Liver (tissue), 9 donors: ENCODE measurements around the gene UBE2V1. TPM values are rescaled to one million over a fixed set of nuclear protein-coding genes. Genes with fewer than 3 reads are reported as not detected.

Experiments
- DNase-seq: peaks from one replicate; pipeline ENCODE4 v3.0.0-alpha.2; 2017; ENCODE audit warnings: low spot score
- H3K27ac ChIP-seq, 2 donors: one replicate each; pipeline ENCODE4 v1.7.0; 2013; ENCODE audit warnings: inconsistent platforms in 2 of 2, low read length in 2 of 2, control low read depth in 1 of 2, low read depth in 1 of 2, mild to moderate bottlenecking in 1 of 2
- H3K27me3 ChIP-seq, 4 donors: one replicate each; pipeline versions ENCODE4 v1.6.1 to v1.7.0; 2013; ENCODE audit warnings: low read length in 3 of 4, inconsistent platforms in 1 of 4, mild to moderate bottlenecking in 1 of 4, moderate library complexity in 1 of 4; ENCODE audit not compliant: control insufficient read depth in 4 of 4, insufficient read depth in 4 of 4
- H3K36me3 ChIP-seq, 4 donors: one replicate each; pipeline versions ENCODE4 v1.6.1 to v1.7.0; 2013; ENCODE audit warnings: low read length in 3 of 4, mild to moderate bottlenecking in 3 of 4, low read depth in 1 of 4, moderate library complexity in 1 of 4; ENCODE audit not compliant: control insufficient read depth in 4 of 4, insufficient read depth in 3 of 4
- H3K4me1 ChIP-seq, 4 donors: one replicate each; pipeline versions ENCODE4 v1.6.1 to v1.7.0; 2013; ENCODE audit warnings: low read length in 3 of 4, mild to moderate bottlenecking in 3 of 4, moderate library complexity in 1 of 4; ENCODE audit not compliant: control insufficient read depth in 4 of 4, insufficient read depth in 4 of 4
- H3K4me3 ChIP-seq, 3 donors: one replicate each; pipeline versions ENCODE4 v1.6.1 to v1.7.0; 2013; ENCODE audit warnings: low read length in 3 of 3, control low read depth in 1 of 3, low read depth in 1 of 3, mild to moderate bottlenecking in 1 of 3
- H3K9ac ChIP-seq, 2 donors: one replicate each; pipeline ENCODE4 v1.7.0; 2013; ENCODE audit warnings: low read length in 2 of 2, mild to moderate bottlenecking in 2 of 2, moderate library complexity in 2 of 2, control low read depth in 1 of 2, low read depth in 1 of 2
- H3K9me3 ChIP-seq, 4 donors: one replicate each; pipeline versions ENCODE4 v1.6.1 to v1.7.0; 2013; ENCODE audit warnings: low read length in 3 of 4; ENCODE audit not compliant: control insufficient read depth in 4 of 4
- EGR1 ChIP-seq, 2 donors: IDR thresholded peaks; 2 replicates each; pipeline ENCODE4 v1.6.1; 2016 to 2018; ENCODE audit warnings: antibody characterized with exemption in 2 of 2, low read depth in 2 of 2
- FOXA1 ChIP-seq: IDR thresholded peaks from 2 replicates; pipeline ENCODE4 v1.6.1; 2016; ENCODE audit warnings: antibody characterized with exemption
- FOXA2 ChIP-seq: IDR thresholded peaks from 2 replicates; pipeline ENCODE4 v1.6.1; 2016; ENCODE audit warnings: antibody characterized with exemption
- GABPA ChIP-seq, 2 donors: IDR thresholded peaks in 1 of 2; conservative IDR thresholded peaks in 1 of 2; 2 replicates each; pipeline ENCODE4 v1.6.1; 2016; ENCODE audit warnings: antibody characterized with exemption in 2 of 2, mild to moderate bottlenecking in 1 of 2, moderate library complexity in 1 of 2
- HNF4A ChIP-seq, 2 donors: conservative IDR thresholded peaks; 2 replicates each; pipeline ENCODE4 v1.6.1; 2016; ENCODE audit warnings: antibody characterized with exemption in 2 of 2, mild to moderate bottlenecking in 2 of 2
- HNF4G ChIP-seq: IDR thresholded peaks from 2 replicates; pipeline ENCODE4 v1.6.1; 2016; ENCODE audit warnings: antibody characterized with exemption
- JUND ChIP-seq, 2 donors: IDR thresholded peaks; 2 replicates each; pipeline ENCODE4 v1.6.1; 2016; ENCODE audit warnings: antibody characterized with exemption in 2 of 2
- NR2F2 ChIP-seq: IDR thresholded peaks from 2 replicates; pipeline ENCODE4 v1.6.1; 2016; ENCODE audit warnings: antibody characterized with exemption
- RAD21 ChIP-seq, 2 donors: IDR thresholded peaks; 2 replicates each; pipeline ENCODE4 v1.6.1; 2016; ENCODE audit warnings: antibody characterized with exemption in 2 of 2, mild to moderate bottlenecking in 2 of 2
- RXRA ChIP-seq, 2 donors: IDR thresholded peaks; 2 replicates each; pipeline ENCODE4 v1.6.1; 2017 to 2018; ENCODE audit warnings: antibody characterized with exemption in 2 of 2, mild to moderate bottlenecking in 1 of 2
- SP1 ChIP-seq: IDR thresholded peaks from 2 replicates; pipeline ENCODE4 v1.6.1; 2018; ENCODE audit warnings: antibody characterized with exemption, mild to moderate bottlenecking
- WGBS: extraction: QIAGEN DNeasy Blood & Tissue Kit; methylation state at CpG from one replicate; pipeline ENCODE4 v1.1.7; 2013; 5-methylcytosine and 5-hydroxymethylcytosine counted together
- polyA plus RNA-seq, 2 donors: library from polyadenylated mRNA; stranded (reverse) in 1 of 2; unstranded in 1 of 2; fragments of 200-250 nt in 1 of 2; fragments of >200 nt in 1 of 2; fragmentation: Nextera tagmentation in 1 of 2; extraction: Ambion mirVana in 1 of 2; gene quantifications; one replicate each; pipeline versions ENCODE4 v1.2.1 to v1.2.3, GENCODE V29; 2013 to 2015
- total RNA-seq, 2 donors: library from RNA; depleted of rRNA; stranded (reverse); fragments of >200 nt; gene quantifications; one replicate each; pipeline ENCODE4 v1.2.3, GENCODE V29; 2014
- TF ChIP-seq, protein P1 (sequence below): IDR thresholded peaks from 2 replicates; pipeline ENCODE4 v1.6.1; 2016; ENCODE audit warnings: antibody characterized with exemption
- TF ChIP-seq, protein P2 (sequence below): IDR thresholded peaks from 2 replicates; pipeline ENCODE4 v1.6.1; 2016; ENCODE audit warnings: antibody characterized with exemption, mild to moderate bottlenecking
- TF ChIP-seq, protein P3 (sequence below): IDR thresholded peaks from 2 replicates; pipeline ENCODE4 v1.6.1; 2016; ENCODE audit warnings: antibody characterized with exemption
- TF ChIP-seq, protein P4 (sequence below): fragments of 150-350 bp; IDR thresholded peaks from 2 replicates; pipeline ENCODE4 v1.5.1; 2017; ENCODE audit warnings: improper control_type of control experiment, low read depth, low read length; ENCODE audit not compliant: missing input control
- TF ChIP-seq, protein P5 (sequence below): IDR thresholded peaks from 2 replicates; pipeline ENCODE4 v1.6.1; 2016; ENCODE audit warnings: antibody characterized with exemption
- donor health status: healthy.
- donor health status: healthy.
- donor health status: healthy.
- donor health status: healthy.
- donor health status: healthy.

The UBE2V1 gene
- total and polyA plus RNA-seq, 4 donors: 27.9 to 53.0 (median 34.2) TPM

DNA sequence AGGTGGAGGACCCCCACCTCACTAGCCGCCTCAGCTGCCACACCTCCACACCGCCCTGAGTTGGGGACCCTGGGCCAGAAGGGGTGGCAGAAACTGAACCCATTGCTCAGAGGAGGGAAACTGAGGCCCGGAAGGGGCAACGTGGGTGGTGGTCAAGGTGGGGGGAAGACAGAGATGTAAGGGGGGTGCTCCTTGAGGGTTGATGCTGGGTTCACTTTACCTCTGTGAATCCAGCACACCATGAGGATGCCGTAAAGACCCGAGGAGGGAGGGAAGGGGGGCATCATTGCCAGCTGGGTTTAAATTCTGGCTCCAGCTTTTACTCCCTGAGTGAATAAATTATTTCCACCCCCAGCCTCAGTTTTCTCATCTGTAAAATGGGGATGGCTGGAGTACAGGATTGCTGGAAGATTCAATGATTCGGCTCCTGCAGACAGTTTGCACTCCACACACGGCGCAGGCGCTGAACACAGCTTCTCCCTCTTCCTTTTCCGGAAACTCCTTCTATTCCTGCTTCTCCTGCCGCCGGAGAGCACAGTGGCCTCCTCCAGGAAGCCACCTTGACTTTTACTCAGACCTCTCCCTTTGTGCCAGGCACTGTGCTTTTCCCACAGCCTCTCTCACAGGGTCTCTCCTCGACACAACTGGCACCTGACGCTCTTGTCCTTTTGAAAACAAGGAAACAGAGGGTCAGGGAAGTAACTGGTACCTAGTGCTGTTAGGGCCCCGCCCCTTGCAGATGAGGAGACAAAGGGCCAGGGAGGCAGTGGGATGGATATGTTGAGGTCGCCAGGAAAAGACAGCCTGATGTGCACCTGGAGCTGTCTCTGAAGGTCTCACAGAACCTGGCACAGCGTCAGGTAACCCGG is 59.4 kb downstream of the UBE2V1 start:
- TF ChIP-seq, protein P1, sequence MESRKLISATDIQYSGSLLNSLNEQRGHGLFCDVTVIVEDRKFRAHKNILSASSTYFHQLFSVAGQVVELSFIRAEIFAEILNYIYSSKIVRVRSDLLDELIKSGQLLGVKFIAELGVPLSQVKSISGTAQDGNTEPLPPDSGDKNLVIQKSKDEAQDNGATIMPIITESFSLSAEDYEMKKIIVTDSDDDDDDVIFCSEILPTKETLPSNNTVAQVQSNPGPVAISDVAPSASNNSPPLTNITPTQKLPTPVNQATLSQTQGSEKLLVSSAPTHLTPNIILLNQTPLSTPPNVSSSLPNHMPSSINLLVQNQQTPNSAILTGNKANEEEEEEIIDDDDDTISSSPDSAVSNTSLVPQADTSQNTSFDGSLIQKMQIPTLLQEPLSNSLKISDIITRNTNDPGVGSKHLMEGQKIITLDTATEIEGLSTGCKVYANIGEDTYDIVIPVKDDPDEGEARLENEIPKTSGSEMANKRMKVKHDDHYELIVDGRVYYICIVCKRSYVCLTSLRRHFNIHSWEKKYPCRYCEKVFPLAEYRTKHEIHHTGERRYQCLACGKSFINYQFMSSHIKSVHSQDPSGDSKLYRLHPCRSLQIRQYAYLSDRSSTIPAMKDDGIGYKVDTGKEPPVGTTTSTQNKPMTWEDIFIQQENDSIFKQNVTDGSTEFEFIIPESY: no peak
- TF ChIP-seq, protein P2, sequence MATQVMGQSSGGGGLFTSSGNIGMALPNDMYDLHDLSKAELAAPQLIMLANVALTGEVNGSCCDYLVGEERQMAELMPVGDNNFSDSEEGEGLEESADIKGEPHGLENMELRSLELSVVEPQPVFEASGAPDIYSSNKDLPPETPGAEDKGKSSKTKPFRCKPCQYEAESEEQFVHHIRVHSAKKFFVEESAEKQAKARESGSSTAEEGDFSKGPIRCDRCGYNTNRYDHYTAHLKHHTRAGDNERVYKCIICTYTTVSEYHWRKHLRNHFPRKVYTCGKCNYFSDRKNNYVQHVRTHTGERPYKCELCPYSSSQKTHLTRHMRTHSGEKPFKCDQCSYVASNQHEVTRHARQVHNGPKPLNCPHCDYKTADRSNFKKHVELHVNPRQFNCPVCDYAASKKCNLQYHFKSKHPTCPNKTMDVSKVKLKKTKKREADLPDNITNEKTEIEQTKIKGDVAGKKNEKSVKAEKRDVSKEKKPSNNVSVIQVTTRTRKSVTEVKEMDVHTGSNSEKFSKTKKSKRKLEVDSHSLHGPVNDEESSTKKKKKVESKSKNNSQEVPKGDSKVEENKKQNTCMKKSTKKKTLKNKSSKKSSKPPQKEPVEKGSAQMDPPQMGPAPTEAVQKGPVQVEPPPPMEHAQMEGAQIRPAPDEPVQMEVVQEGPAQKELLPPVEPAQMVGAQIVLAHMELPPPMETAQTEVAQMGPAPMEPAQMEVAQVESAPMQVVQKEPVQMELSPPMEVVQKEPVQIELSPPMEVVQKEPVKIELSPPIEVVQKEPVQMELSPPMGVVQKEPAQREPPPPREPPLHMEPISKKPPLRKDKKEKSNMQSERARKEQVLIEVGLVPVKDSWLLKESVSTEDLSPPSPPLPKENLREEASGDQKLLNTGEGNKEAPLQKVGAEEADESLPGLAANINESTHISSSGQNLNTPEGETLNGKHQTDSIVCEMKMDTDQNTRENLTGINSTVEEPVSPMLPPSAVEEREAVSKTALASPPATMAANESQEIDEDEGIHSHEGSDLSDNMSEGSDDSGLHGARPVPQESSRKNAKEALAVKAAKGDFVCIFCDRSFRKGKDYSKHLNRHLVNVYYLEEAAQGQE: no peak
- no peak for TF ChIP-seq HNF4A (conservative IDR thresholded peaks at IDR 0.05)
- TF ChIP-seq RAD21 (IDR thresholded peaks at IDR 0.05): no peak
- TF ChIP-seq, protein P3, sequence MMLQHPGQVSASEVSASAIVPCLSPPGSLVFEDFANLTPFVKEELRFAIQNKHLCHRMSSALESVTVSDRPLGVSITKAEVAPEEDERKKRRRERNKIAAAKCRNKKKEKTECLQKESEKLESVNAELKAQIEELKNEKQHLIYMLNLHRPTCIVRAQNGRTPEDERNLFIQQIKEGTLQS: no peak
- TF ChIP-seq GABPA (IDR thresholded peaks at IDR 0.05 in 1 of 2, conservative IDR thresholded peaks at IDR 0.05 in 1 of 2): no peak
- TF ChIP-seq NR2F2: no peak
- TF ChIP-seq, protein P4, sequence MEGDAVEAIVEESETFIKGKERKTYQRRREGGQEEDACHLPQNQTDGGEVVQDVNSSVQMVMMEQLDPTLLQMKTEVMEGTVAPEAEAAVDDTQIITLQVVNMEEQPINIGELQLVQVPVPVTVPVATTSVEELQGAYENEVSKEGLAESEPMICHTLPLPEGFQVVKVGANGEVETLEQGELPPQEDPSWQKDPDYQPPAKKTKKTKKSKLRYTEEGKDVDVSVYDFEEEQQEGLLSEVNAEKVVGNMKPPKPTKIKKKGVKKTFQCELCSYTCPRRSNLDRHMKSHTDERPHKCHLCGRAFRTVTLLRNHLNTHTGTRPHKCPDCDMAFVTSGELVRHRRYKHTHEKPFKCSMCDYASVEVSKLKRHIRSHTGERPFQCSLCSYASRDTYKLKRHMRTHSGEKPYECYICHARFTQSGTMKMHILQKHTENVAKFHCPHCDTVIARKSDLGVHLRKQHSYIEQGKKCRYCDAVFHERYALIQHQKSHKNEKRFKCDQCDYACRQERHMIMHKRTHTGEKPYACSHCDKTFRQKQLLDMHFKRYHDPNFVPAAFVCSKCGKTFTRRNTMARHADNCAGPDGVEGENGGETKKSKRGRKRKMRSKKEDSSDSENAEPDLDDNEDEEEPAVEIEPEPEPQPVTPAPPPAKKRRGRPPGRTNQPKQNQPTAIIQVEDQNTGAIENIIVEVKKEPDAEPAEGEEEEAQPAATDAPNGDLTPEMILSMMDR: no peak
- TF ChIP-seq FOXA1: no peak
- TF ChIP-seq SP1: no peak
- no peak for TF ChIP-seq FOXA2
- TF ChIP-seq EGR1 (IDR thresholded peaks at IDR 0.05; ENCODE audit: low read depth in 2 of 2): no peak
- TF ChIP-seq HNF4G: no peak
- TF ChIP-seq, protein P5, sequence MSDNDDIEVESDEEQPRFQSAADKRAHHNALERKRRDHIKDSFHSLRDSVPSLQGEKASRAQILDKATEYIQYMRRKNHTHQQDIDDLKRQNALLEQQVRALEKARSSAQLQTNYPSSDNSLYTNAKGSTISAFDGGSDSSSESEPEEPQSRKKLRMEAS: no peak
- no peak for TF ChIP-seq RXRA (IDR thresholded peaks at IDR 0.05)
- TF ChIP-seq JUND (IDR thresholded peaks at IDR 0.05): no peak
- H3K9ac ChIP-seq: no peak overlapping the region
- no peaks in the 10 kb centered on the region for H3K4me1 ChIP-seq
- H3K27ac ChIP-seq: no peak overlapping the region
- no peak for DNase-seq
- 72% methylated on average over 19 of the region's 19 CpGs for WGBS
- H3K36me3 ChIP-seq: no peaks in the 10 kb centered on the region
- no peak overlapping the region for H3K4me3 ChIP-seq
- H3K9me3 ChIP-seq: no peaks in the 10 kb centered on the region
- H3K27me3 ChIP-seq: no peaks in the 10 kb centered on the region
